GM12878 (cell line): ENCODE results near the gene SNCG. TPM values are rescaled to one million over a fixed set of nuclear protein-coding genes. Genes with fewer than 3 reads are reported as not detected.

Source experiments
- ASH2L ChIP-seq: fragments of 300-600, 200-600 bp; sonication (generic); IDR thresholded peaks from 2 replicates; pipeline ENCODE4 v1.6.1; 2017; ENCODE audit warnings: low read depth, mild to moderate bottlenecking, borderline replicate concordance
- CBFB ChIP-seq: IDR thresholded peaks from 2 replicates; pipeline ENCODE4 v1.6.1; 2016; ENCODE audit warnings: antibody characterized with exemption, low read depth
- EZH2 ChIP-seq: IDR thresholded peaks from 2 replicates; pipeline ENCODE4 v1.6.1; 2012; ENCODE audit warnings: low read depth, mild to moderate bottlenecking, control low read depth, inconsistent platforms, low read length, borderline replicate concordance; ENCODE audit not compliant: control insufficient read depth
- FOS ChIP-seq: IDR thresholded peaks from 3 replicates; pipeline ENCODE4 v1.6.1; 2011; ENCODE audit warnings: borderline replicate concordance; ENCODE audit not compliant: insufficient read length; ENCODE audit errors: extremely low read depth
- NFYA ChIP-seq: IDR thresholded peaks from 2 replicates; pipeline ENCODE4 v1.6.1; 2011; ENCODE audit warnings: low read depth, mild to moderate bottlenecking, low read length, improper control_type of control experiment, borderline replicate concordance
- PML ChIP-seq: IDR thresholded peaks from 2 replicates; pipeline ENCODE4 v1.6.1; 2012; ENCODE audit warnings: low read length, inconsistent platforms
- RB1 ChIP-seq: fragments of 450-650 bp; formaldehyde crosslinking; IDR thresholded peaks from 2 replicates; pipeline ENCODE4 v1.6.1; 2017; ENCODE audit warnings: mild to moderate bottlenecking, borderline replicate concordance
- TCF7 ChIP-seq: IDR thresholded peaks from 2 replicates; pipeline ENCODE4 v1.6.1; 2014; ENCODE audit warnings: antibody characterized with exemption, borderline replicate concordance
- ZSCAN29 ChIP-seq: fragments of 450-650 bp; IDR thresholded peaks from 2 replicates; pipeline ENCODE4 v1.6.1; 2017; ENCODE audit warnings: mild to moderate bottlenecking, moderate library complexity
- polyA plus RNA-seq, 11 experiments: library from polyadenylated mRNA; depleted of rRNA in 4 of 11; unstranded in 6 of 11; stranded (reverse) in 5 of 11; fragments of >200 nt; fragmentation: Nextera tagmentation in 4 of 11; fragmentation: Illumina TruSeq in 1 of 11; extraction: Ambion mirVana in 4 of 11; extraction: Trizol in 1 of 11; gene quantifications; 1 replicate in 1 of 11; 2 replicates in 10 of 11; pipeline versions ENCODE4 v1.2.1 to v1.2.3, GENCODE V29; 2011 to 2016; ENCODE audit warnings: inconsistent platforms in 2 of 11, missing spikeins in 2 of 11, low read depth in 1 of 11
- total RNA-seq, 4 experiments: library from RNA; depleted of rRNA in 3 of 4; stranded (reverse); fragments of >200 nt in 3 of 4; fragmentation: Illumina TruSeq in 1 of 4; extraction: Trizol in 1 of 4; gene quantifications; 2 replicates each; pipeline versions ENCODE4 v1.2.1 to v1.2.3, GENCODE V29; 2013 to 2021
- TF ChIP-seq, protein P1 (sequence below): fragments of 450-650 bp; IDR thresholded peaks from 2 replicates; pipeline ENCODE4 v1.6.1; 2017; ENCODE audit warnings: mild to moderate bottlenecking, low read depth, inconsistent platforms; ENCODE audit not compliant: poor library complexity, severe bottlenecking

SNCG gene
- total and polyA plus RNA-seq, 10 of the 15 experiments (the other 5 are each of a cell fraction or from before 2014, with no cell fraction given): 0.22 to 1.3 (median 0.42) TPM; not detected in 6

DNA sequence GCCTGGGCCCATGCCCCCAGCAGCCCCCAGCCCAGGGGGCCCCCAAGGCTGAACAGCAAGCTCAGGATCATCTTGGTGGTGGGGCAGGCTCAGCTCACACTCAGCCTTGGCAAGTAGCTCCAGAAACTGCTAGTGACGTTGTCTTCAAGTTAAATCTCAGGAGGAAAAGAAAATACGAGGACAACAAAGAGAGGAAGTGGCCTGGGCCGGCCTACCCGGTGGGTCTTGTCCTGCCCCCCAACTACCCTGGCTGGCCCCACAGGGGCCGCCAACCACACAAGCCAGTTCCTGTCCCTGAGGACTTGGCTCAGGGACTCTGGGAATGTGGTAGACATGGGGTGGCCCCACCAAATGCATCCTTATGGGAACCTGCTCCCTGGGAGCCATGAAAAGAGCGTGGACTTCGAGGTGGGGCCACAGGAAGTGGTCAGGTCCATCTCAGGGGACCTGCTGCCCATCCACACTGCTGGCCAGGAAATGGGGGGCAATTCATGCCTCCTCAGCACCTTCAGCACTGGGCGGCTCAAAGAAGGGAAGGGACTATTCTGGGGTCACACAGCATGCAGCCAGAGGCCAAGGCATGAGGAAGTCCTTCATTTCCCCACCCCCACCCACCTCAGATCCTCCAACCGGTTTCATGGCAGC is 806 bp upstream of the SNCG start, which contains the start of gene MMRN2 (continued):
- TF ChIP-seq, protein P1, sequence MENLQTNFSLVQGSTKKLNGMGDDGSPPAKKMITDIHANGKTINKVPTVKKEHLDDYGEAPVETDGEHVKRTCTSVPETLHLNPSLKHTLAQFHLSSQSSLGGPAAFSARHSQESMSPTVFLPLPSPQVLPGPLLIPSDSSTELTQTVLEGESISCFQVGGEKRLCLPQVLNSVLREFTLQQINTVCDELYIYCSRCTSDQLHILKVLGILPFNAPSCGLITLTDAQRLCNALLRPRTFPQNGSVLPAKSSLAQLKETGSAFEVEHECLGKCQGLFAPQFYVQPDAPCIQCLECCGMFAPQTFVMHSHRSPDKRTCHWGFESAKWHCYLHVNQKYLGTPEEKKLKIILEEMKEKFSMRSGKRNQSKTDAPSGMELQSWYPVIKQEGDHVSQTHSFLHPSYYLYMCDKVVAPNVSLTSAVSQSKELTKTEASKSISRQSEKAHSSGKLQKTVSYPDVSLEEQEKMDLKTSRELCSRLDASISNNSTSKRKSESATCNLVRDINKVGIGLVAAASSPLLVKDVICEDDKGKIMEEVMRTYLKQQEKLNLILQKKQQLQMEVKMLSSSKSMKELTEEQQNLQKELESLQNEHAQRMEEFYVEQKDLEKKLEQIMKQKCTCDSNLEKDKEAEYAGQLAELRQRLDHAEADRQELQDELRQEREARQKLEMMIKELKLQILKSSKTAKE: no peak
- TF ChIP-seq NFYA (no peak), CBFB (no peak), RB1 (no peak), TCF7 (no peak), ASH2L (no peak), PML (no peak), ZSCAN29 (no peak), FOS (no peak), EZH2 (no peak)
